HepG2 (cell line): ENCODE results near the gene SLC22A7. TPM values are rescaled to one million over a fixed set of nuclear protein-coding genes. Genes with fewer than 3 reads are reported as not detected.

ENCODE experiments used
- HES4 ChIP-seq: sonication (generic); formaldehyde crosslinking; IDR thresholded peaks from 2 replicates; pipeline ENCODE4 v1.9.0; 2021; ENCODE audit warnings: mild to moderate bottlenecking, missing genetic modification reagents, borderline replicate concordance
- NR2F6 ChIP-seq, 2 experiments: IDR thresholded peaks; 2 replicates each; pipeline ENCODE4 v1.6.1; 2016; ENCODE audit warnings: antibody characterized with exemption in 1 of 2, mild to moderate bottlenecking in 1 of 2
- PHF5A ChIP-seq: IDR thresholded peaks from one replicate; pipeline ENCODE4 v1.6.1; 2018; ENCODE audit warnings: low read depth, missing genetic modification reagents; ENCODE audit not compliant: unreplicated experiment
- RFX5 ChIP-seq: IDR thresholded peaks from 2 replicates; pipeline ENCODE4 v1.6.1; 2011; ENCODE audit warnings: low read depth, low read length, improper control_type of control experiment
- TOPORS ChIP-seq: sonication (generic); formaldehyde crosslinking; IDR thresholded peaks from 2 replicates; pipeline ENCODE4 v1.8.0; 2023; ENCODE audit warnings: mild to moderate bottlenecking, missing genetic modification reagents
- ZNF234 ChIP-seq: sonication (generic); formaldehyde crosslinking; conservative IDR thresholded peaks from 2 replicates; pipeline ENCODE4 v1.5.1; 2020; ENCODE audit warnings: mild to moderate bottlenecking, missing genetic modification reagents
- ZNF44 ChIP-seq: sonication (generic); formaldehyde crosslinking; IDR thresholded peaks from 2 replicates; pipeline ENCODE4 v1.5.1; 2020; ENCODE audit warnings: mild to moderate bottlenecking, missing genetic modification reagents
- ZSCAN31 ChIP-seq: sonication (generic); formaldehyde crosslinking; IDR thresholded peaks from 2 replicates; pipeline ENCODE4 v1.5.0; 2020; ENCODE audit warnings: low read depth, mild to moderate bottlenecking, missing genetic modification reagents
- polyA plus RNA-seq, 8 experiments: library from polyadenylated mRNA; depleted of rRNA in 3 of 8; stranded (reverse) in 7 of 8; unstranded in 1 of 8; fragments of >200 nt; fragmentation: Illumina TruSeq in 4 of 8; extraction: Trizol in 4 of 8; gene quantifications; 2 replicates each; pipeline versions ENCODE4 v1.2.1 to v1.2.3, GENCODE V29; 2011 to 2016; ENCODE audit warnings: low read depth in 4 of 8, missing spikeins in 1 of 8, mixed read lengths in 1 of 8; ENCODE audit not compliant: insufficient read depth in 1 of 8
- total RNA-seq, 5 experiments: library from RNA; depleted of rRNA; stranded (reverse); fragments of >200 nt; fragmentation: Illumina TruSeq; extraction: Trizol; gene quantifications; 2 replicates each; pipeline ENCODE4 v1.2.3, GENCODE V29; 2016; ENCODE audit warnings: low read depth in 1 of 5
- TF ChIP-seq, protein P1 (sequence below): sonication (generic); formaldehyde crosslinking; IDR thresholded peaks from 2 replicates; pipeline ENCODE4 v1.4.0; 2020; ENCODE audit warnings: missing genetic modification reagents
- TF ChIP-seq, protein P2 (sequence below): IDR thresholded peaks from 2 replicates; pipeline ENCODE4 v1.6.1; 2016; ENCODE audit warnings: low read depth, missing genetic modification reagents, missing compliant biosample characterization
- TF ChIP-seq, protein P3 (sequence below): sonication (generic); formaldehyde crosslinking; IDR thresholded peaks from 2 replicates; pipeline ENCODE4 v1.4.0; 2020; ENCODE audit warnings: missing genetic modification reagents
- TF ChIP-seq, protein P4 (sequence below): sonication (generic); formaldehyde crosslinking; IDR thresholded peaks from 2 replicates; pipeline ENCODE4 v1.4.0; 2020; ENCODE audit warnings: missing genetic modification reagents
- TF ChIP-seq, protein P5 (sequence below): sonication (generic); formaldehyde crosslinking; IDR thresholded peaks from 2 replicates; pipeline ENCODE4 v1.5.1; 2020; ENCODE audit warnings: missing genetic modification reagents, mild to moderate bottlenecking, borderline replicate concordance

SLC22A7 gene
- total and polyA plus RNA-seq, 2 of the 13 experiments (the other 11 are each of a cell fraction or from before 2014, with no cell fraction given): 5.3 to 22.6 TPM

DNA sequence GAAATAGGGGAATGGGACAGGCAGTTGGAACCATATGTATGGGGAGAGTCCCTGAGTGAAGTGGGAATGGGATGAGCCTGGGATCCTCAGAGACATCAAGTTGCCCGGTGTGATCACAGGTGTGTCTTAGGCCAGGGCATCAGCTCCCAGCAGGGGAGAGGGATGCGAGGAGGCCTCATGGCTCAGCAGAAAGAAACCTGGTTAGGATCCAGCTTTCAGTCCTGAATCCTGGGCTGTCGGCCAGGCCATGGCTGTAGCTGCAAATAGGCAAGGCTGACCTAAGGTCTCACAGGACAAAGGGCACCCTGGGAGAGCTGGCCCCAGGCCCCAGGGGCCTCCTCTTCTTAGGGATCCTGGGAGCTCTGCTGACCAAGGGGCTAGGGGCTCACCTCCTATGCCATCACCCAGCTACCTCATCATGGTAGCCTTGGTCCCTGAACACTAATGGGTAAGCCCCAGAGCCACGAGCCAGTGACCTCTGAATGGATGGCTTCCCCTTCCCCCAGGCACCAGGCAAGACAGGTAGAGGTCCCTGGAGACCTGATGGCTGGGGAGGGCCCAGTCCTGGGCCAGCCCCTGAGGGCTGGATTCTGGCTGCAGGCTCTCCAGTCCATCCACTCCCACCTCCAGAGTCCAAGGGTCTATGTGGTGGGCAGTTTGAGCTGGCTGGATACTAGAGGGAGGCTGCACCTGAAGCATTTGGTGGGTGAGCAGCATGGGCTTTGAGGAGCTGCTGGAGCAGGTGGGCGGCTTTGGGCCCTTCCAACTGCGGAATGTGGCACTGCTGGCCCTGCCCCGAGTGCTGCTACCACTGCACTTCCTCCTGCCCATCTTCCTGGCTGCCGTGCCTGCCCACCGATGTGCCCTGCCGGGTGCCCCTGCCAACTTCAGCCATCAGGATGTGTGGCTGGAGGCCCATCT, at the start of gene SLC22A7 (continued):
- TF ChIP-seq, protein P1, sequence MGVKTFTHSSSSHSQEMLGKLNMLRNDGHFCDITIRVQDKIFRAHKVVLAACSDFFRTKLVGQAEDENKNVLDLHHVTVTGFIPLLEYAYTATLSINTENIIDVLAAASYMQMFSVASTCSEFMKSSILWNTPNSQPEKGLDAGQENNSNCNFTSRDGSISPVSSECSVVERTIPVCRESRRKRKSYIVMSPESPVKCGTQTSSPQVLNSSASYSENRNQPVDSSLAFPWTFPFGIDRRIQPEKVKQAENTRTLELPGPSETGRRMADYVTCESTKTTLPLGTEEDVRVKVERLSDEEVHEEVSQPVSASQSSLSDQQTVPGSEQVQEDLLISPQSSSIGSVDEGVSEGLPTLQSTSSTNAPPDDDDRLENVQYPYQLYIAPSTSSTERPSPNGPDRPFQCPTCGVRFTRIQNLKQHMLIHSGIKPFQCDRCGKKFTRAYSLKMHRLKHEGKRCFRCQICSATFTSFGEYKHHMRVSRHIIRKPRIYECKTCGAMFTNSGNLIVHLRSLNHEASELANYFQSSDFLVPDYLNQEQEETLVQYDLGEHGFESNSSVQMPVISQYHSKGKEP (CRISPR knock-in tag): no peak
- no peak for TF ChIP-seq RFX5
- peak; percentile 34 for TF ChIP-seq PHF5A (CRISPR knock-in tag)
- no peak for TF ChIP-seq ZNF234 (CRISPR knock-in tag)
- TF ChIP-seq, protein P2, sequence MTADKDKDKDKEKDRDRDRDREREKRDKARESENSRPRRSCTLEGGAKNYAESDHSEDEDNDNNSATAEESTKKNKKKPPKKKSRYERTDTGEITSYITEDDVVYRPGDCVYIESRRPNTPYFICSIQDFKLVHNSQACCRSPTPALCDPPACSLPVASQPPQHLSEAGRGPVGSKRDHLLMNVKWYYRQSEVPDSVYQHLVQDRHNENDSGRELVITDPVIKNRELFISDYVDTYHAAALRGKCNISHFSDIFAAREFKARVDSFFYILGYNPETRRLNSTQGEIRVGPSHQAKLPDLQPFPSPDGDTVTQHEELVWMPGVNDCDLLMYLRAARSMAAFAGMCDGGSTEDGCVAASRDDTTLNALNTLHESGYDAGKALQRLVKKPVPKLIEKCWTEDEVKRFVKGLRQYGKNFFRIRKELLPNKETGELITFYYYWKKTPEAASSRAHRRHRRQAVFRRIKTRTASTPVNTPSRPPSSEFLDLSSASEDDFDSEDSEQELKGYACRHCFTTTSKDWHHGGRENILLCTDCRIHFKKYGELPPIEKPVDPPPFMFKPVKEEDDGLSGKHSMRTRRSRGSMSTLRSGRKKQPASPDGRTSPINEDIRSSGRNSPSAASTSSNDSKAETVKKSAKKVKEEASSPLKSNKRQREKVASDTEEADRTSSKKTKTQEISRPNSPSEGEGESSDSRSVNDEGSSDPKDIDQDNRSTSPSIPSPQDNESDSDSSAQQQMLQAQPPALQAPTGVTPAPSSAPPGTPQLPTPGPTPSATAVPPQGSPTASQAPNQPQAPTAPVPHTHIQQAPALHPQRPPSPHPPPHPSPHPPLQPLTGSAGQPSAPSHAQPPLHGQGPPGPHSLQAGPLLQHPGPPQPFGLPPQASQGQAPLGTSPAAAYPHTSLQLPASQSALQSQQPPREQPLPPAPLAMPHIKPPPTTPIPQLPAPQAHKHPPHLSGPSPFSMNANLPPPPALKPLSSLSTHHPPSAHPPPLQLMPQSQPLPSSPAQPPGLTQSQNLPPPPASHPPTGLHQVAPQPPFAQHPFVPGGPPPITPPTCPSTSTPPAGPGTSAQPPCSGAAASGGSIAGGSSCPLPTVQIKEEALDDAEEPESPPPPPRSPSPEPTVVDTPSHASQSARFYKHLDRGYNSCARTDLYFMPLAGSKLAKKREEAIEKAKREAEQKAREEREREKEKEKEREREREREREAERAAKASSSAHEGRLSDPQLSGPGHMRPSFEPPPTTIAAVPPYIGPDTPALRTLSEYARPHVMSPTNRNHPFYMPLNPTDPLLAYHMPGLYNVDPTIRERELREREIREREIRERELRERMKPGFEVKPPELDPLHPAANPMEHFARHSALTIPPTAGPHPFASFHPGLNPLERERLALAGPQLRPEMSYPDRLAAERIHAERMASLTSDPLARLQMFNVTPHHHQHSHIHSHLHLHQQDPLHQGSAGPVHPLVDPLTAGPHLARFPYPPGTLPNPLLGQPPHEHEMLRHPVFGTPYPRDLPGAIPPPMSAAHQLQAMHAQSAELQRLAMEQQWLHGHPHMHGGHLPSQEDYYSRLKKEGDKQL (CRISPR knock-in tag): no peak
- TF ChIP-seq, protein P3, sequence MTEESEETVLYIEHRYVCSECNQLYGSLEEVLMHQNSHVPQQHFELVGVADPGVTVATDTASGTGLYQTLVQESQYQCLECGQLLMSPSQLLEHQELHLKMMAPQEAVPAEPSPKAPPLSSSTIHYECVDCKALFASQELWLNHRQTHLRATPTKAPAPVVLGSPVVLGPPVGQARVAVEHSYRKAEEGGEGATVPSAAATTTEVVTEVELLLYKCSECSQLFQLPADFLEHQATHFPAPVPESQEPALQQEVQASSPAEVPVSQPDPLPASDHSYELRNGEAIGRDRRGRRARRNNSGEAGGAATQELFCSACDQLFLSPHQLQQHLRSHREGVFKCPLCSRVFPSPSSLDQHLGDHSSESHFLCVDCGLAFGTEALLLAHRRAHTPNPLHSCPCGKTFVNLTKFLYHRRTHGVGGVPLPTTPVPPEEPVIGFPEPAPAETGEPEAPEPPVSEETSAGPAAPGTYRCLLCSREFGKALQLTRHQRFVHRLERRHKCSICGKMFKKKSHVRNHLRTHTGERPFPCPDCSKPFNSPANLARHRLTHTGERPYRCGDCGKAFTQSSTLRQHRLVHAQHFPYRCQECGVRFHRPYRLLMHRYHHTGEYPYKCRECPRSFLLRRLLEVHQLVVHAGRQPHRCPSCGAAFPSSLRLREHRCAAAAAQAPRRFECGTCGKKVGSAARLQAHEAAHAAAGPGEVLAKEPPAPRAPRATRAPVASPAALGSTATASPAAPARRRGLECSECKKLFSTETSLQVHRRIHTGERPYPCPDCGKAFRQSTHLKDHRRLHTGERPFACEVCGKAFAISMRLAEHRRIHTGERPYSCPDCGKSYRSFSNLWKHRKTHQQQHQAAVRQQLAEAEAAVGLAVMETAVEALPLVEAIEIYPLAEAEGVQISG (CRISPR knock-in tag): peak; percentile 53; the same call in 1 of the 2 replicates
- TF ChIP-seq NR2F6 (IDR thresholded peaks at IDR 0.05): peak; percentile 76
- TF ChIP-seq NR2F6 (CRISPR knock-in tag; IDR thresholded peaks at IDR 0.05): peak; percentile 75
- TF ChIP-seq ZNF44: no peak
- no peak for TF ChIP-seq HES4 (CRISPR knock-in tag)
- no peak for TF ChIP-seq ZSCAN31 (CRISPR knock-in tag)
- TF ChIP-seq, protein P4, sequence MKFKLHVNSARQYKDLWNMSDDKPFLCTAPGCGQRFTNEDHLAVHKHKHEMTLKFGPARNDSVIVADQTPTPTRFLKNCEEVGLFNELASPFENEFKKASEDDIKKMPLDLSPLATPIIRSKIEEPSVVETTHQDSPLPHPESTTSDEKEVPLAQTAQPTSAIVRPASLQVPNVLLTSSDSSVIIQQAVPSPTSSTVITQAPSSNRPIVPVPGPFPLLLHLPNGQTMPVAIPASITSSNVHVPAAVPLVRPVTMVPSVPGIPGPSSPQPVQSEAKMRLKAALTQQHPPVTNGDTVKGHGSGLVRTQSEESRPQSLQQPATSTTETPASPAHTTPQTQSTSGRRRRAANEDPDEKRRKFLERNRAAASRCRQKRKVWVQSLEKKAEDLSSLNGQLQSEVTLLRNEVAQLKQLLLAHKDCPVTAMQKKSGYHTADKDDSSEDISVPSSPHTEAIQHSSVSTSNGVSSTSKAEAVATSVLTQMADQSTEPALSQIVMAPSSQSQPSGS (CRISPR knock-in tag): peak; percentile 74
- TF ChIP-seq, protein P5, sequence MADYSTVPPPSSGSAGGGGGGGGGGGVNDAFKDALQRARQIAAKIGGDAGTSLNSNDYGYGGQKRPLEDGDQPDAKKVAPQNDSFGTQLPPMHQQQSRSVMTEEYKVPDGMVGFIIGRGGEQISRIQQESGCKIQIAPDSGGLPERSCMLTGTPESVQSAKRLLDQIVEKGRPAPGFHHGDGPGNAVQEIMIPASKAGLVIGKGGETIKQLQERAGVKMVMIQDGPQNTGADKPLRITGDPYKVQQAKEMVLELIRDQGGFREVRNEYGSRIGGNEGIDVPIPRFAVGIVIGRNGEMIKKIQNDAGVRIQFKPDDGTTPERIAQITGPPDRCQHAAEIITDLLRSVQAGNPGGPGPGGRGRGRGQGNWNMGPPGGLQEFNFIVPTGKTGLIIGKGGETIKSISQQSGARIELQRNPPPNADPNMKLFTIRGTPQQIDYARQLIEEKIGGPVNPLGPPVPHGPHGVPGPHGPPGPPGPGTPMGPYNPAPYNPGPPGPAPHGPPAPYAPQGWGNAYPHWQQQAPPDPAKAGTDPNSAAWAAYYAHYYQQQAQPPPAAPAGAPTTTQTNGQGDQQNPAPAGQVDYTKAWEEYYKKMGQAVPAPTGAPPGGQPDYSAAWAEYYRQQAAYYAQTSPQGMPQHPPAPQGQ (CRISPR knock-in tag): no peak
- TF ChIP-seq TOPORS (CRISPR knock-in tag): peak; percentile 16; the same call in 1 of the 2 replicates
